Raji (cell line): ENCODE data around the gene RPL11.

Experiments used
- POLR2A ChIP-seq: IDR thresholded peaks from 2 replicates; pipeline ENCODE4 v1.6.1; 2011; ENCODE audit warnings: low read depth, low read length, control low read depth; ENCODE audit not compliant: insufficient read depth

The RPL11 gene

GRCh38 chr1:23691499-23692307, at the start of gene RPL11:
TSS of gene RPL11 (plus strand) at chr1:23691806. CDS start at chr1:23691824, 18 bp downstream.
- TF ChIP-seq POLR2A: peak; percentile 99

GRCh38 chr1:23643736-23644554, 47.7 kb upstream of the RPL11 start:
- no peak for TF ChIP-seq POLR2A

GRCh38 chr1:23644555-23644866, 47.1 kb upstream of the RPL11 start:
- no peak for TF ChIP-seq POLR2A

- no peak for TF ChIP-seq POLR2A
Measured at GRCh38 chr1:23645338-23645737, 46.3 kb upstream of the RPL11 start.

- no peak for TF ChIP-seq POLR2A
Measured at GRCh38 chr1:23646091-23646490, 45.5 kb upstream of the RPL11 start.

DNA sequence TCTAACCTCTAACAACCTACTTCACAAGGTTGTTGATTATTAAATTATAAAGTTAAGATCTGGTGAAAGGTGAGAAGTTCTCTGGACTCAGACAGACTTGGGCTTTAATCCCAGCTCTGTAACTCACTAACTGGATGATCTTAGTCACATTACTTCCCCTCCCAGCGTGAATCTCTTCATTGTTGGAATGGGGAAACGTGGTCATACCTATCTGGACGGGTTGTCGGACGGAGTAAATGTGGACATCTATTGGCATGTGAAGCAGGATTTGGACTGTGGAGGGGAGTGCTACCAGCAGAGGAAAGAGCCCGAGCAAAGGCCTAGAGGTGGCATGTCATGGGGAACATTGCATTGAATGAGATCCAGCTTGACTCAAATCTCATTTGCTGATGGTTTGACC, 45.1 kb upstream of the RPL11 start:
- no peak for TF ChIP-seq POLR2A

GRCh38 chr1:23648576-23648975, 43.0 kb upstream of the RPL11 start:
- TF ChIP-seq POLR2A: no peak

- TF ChIP-seq POLR2A: no peak
Measured at GRCh38 chr1:23650344-23650990, 41.1 kb upstream of the RPL11 start.

DNA sequence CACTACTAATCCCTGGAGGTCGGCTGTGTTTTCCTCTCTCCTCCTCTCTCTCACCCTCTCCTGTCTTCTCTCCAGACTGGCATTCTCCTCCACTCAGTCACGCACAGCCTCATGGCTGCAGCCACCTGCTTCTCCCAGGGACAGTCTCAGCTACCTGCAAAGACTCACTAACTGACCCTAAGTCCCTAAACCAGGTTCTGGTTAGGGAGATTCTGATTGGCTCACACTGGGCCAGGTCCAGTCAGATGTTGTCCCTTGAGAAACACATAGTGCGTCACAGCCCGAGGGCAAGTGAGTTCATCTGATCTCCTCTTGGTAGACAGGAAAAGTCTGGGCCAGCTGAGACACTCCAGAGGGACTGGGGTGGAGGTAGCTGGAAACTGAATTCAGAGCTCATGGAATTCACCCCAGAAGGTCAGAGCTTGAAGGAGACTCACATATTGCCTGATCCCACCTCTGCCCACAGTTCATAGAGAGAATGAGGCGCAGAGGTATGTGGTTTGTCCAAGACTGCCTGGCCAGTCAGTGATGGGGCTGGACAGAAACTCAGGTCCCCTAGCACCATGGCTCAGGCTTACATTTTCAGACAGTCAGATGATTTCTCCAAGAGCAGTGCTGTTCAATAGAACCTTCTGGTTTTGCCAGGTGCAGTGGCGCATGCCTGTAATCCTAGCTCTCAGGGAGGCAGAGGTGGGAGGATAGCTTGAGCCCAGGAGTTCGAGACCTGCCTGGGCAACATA, 40.4 kb upstream of the RPL11 start:
- no peak for TF ChIP-seq POLR2A

DNA sequence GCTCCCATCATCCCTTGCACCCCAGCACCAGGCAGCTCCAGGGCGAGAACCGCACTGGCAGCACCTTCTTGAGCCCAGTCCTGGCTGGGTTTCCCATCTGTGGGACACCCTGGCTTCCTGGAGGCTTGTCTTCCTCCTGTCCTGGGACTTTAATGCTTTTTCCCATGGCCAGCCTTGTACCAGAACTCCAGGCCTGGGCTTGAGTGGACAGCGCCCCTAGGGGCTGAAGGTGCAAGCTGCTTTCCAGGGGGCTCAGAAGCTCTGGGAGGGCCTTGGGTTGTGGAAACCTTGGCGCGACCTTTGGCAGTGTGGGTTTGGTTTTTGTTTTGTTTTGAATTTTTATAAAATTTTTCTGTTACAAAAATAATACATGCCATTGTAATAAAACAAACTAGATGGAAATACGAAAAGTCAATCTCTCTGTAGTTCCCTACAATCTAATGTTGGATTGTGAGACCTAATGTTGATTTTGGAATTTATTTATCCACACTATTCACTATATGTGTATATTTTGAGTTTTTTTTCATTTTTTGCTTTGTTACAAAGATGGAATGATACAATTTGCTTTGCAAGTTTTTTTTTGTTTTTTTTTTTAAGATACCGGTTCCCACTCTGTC, 33.8 kb upstream of the RPL11 start:
- no peak for TF ChIP-seq POLR2A

- TF ChIP-seq POLR2A: no peak
Measured at GRCh38 chr1:23660671-23661070, 30.9 kb upstream of the RPL11 start.

DNA sequence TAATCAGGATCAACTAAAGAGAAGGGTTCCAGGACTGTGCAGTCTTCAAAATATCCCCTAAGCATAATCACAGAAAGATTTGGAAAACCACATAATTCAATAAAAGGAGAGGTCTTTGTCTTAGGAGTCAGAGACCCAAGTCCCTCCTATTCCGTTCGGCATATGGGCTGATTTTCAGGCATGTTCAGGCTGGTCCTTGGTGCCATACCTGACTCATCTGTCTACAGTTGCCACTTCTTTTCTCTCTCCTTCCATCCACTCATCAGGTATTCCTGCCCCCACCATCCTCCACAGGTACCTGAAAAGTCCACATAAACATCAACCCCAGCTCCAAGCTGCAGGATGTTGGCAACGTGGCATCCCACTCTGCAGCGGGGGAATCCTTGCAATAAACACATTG, 29.7 kb upstream of the RPL11 start:
- TF ChIP-seq POLR2A: no peak

GRCh38 chr1:23664837-23665795, 26.5 kb upstream of the RPL11 start:
- no peak for TF ChIP-seq POLR2A

DNA sequence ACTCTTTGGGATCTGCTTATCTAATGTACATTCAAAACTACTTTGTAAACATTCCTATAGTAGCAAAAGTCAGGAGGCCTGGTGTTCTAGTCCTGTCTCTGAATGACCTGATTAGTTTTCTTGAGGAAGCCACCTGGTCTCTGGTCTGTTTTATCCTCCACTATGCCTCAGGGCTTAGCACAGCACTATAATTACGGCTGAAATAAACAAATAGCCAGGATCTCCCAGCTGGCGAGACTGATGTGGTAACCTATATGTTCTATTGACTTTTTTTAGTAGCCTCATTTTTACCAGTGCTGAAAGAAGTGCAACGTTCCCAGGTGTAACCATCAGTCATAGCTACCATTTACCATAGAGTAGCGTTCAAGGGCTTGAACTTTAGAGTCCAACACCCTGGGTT, 24.2 kb upstream of the RPL11 start:
- TF ChIP-seq POLR2A: no peak
